CD4-positive, alpha-beta T cell (primary cell): ENCODE measurements around the gene ERICH2. TPM values are rescaled to one million over a fixed set of nuclear protein-coding genes. Genes with fewer than 3 reads are reported as not detected.

Experiments used
- ATAC-seq: fragments of 200-7000 bp; cut with Tn5 transposase; one replicate; pipeline ENCODE4 v1.10.0; 2022; ENCODE audit warnings: mild to moderate bottlenecking; ENCODE audit not compliant: poor library complexity
- CTCF ChIA-PET: fragments of 350-600 bp; sonication (Branson Sonifier 250); formaldehyde crosslinking; loops from one replicate; lab custom pipeline; 2021; ENCODE audit warnings: antibody characterized with exemption, inconsistent platforms; lab: Charles Lee
- POLR2A ChIA-PET: fragments of 350-600 bp; sonication (Branson Sonifier 250); formaldehyde crosslinking; loops from one replicate; lab custom pipeline; 2021; ENCODE audit warnings: antibody characterized with exemption, inconsistent platforms; lab: Charles Lee
- DNase-seq, 14 experiments: peaks; one replicate each; pipeline ENCODE4 v3.0.0-alpha.2; 2013 to 2020; ENCODE audit warnings: mixed read lengths in 2 of 14
- H3K27ac ChIP-seq, 2 donors: one replicate each; pipeline versions ENCODE4 v1.5.1 to v1.7.0; 2013; ENCODE audit warnings: low read length in 2 of 2, low read depth in 1 of 2, mild to moderate bottlenecking in 1 of 2
- H3K27me3 ChIP-seq, 2 experiments: 1 replicate in 1 of 2; 2 replicates in 1 of 2; pipeline versions ENCODE4 v1.6.1 to v1.7.0; 2013; ENCODE audit warnings: low read length in 2 of 2, control low read depth in 1 of 2, mild to moderate bottlenecking in 1 of 2, moderate library complexity in 1 of 2; ENCODE audit not compliant: insufficient read depth in 2 of 2, control insufficient read depth in 1 of 2
- H3K36me3 ChIP-seq: one replicate; pipeline ENCODE4 v1.6.1; 2013; ENCODE audit warnings: low read length, control low read depth; ENCODE audit not compliant: insufficient read depth
- H3K4me1 ChIP-seq: one replicate; pipeline ENCODE4 v1.6.1; 2013; ENCODE audit warnings: low read length, control low read depth; ENCODE audit not compliant: insufficient read depth
- H3K4me3 ChIP-seq: one replicate; pipeline ENCODE4 v1.5.1; 2013; ENCODE audit warnings: mild to moderate bottlenecking, low read length, moderate library complexity
- H3K9me3 ChIP-seq, 2 experiments: 1 replicate in 1 of 2; 2 replicates in 1 of 2; pipeline versions ENCODE4 v1.6.1 to v1.7.0; 2013; ENCODE audit warnings: low read length in 2 of 2, mild to moderate bottlenecking in 2 of 2, control low read depth in 1 of 2, moderate library complexity in 1 of 2; ENCODE audit not compliant: control insufficient read depth in 1 of 2, insufficient read depth in 1 of 2
- H3K27ac Mint-ChIP-seq: one replicate; pipeline ENCODE4 v1.8.0; 2020; ENCODE audit warnings: mixed read lengths
- H3K27me3 Mint-ChIP-seq: one replicate; pipeline ENCODE4 v1.8.0; 2021; ENCODE audit warnings: mixed read lengths
- H3K36me3 Mint-ChIP-seq: one replicate; pipeline ENCODE4 v1.8.0; 2021; ENCODE audit warnings: low read depth, mixed read lengths
- H3K4me1 Mint-ChIP-seq: one replicate; pipeline ENCODE4 v1.8.0; 2021; ENCODE audit warnings: low read depth, mixed read lengths
- H3K4me3 Mint-ChIP-seq: one replicate; pipeline ENCODE4 v1.8.0; 2020; ENCODE audit warnings: mild to moderate bottlenecking, mixed read lengths
- H3K9me3 Mint-ChIP-seq: one replicate; pipeline ENCODE4 v1.8.0; 2020; ENCODE audit warnings: mixed read lengths
- intact Hi-C, 2 experiments: fragments of 100-400 bp; cut with DNase I in 1 of 2; cut with micrococcal nuclease in 1 of 2; formaldehyde crosslinking; loops; one replicate each; pipeline versions ENCODE4 v1.15.1 to v1.9.0; 2023 to 2025; cut with DNase I, micrococcal nuclease
- total RNA-seq, 174 experiments: library from RNA in 2 of 174; stranded (reverse) in 2 of 174; gene quantifications; one replicate each; pipeline ENCODE4 v1.2.3 and lab custom pipeline; 2021 to 2026
- TF ChIP-seq, protein P1 (sequence below): fragments of 200-600 bp; IDR thresholded peaks from one replicate; pipeline ENCODE4 v1.8.0; 2022; ENCODE audit warnings: antibody characterized with exemption, mild to moderate bottlenecking

The ERICH2 gene
- total RNA-seq, 2 experiments from 2014 or later = not detected

DNA sequence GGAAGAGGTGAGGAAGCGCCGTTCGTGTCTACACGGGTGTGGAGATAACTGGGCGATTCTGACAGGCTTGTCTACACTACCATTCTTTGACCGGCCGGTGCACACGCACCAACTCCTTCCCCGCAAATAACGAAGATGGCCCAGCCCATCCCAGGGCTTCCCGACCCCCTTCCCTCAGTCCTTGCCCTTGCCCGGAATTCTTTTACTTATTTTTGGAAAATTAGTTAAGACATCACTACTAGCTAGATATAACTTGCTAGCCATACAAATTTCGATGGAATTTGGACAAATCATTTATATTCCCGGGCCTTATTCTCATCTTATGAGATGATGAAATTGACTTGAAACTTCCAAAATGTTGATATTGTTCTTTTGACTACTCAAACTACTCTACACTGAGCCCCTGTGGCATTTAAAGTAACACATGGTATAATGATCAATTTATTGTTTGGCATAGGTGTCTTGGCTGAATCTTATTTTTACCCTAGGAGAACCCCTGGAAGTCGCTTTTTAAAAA, 1.3 kb downstream of the ERICH2 start:
- ATAC-seq = no peak
- Histone ChIP-seq H3K4me3 (peak overlapping the region; percentile 64), H3K4me1 (peaks cover 14% of the 10 kb centered on the region), H3K27ac (no peak overlapping the region), H3K27me3 (no peaks in the 10 kb centered on the region), H3K9me3 (peaks cover 0 to 4% of the 10 kb centered on the region in 2 experiments), H3K36me3 (no peaks in the 10 kb centered on the region)
- H3K9me3 Mint-ChIP-seq = no peaks in the 10 kb centered on the region
- peaks cover 27% of the 10 kb centered on the region for H3K4me1 Mint-ChIP-seq
- ChIA-PET POLR2A (interaction anchor here (0.9 kb wide), 1 partner anchor 11 kb away, joined by 3 read pairs; no protein-coding TSS in a partner anchor), CTCF (interaction anchor here (1.0 kb wide), 1 partner anchor 44 kb away, joined by 3 read pairs; no protein-coding TSS in a partner anchor)
- no peak for DNase-seq
- no peak overlapping the region for H3K27ac Mint-ChIP-seq
- intact Hi-C loops = loop anchor here in 1 of 2 experiments (5.0 to 10.0 kb wide), 2 partner anchors 117 to 161 kb away; no protein-coding TSS in a partner anchor
- H3K4me3 Mint-ChIP-seq = peak overlapping the region; percentile 84
- H3K27me3 Mint-ChIP-seq = peaks cover 5% of the 10 kb centered on the region
- H3K36me3 Mint-ChIP-seq = no peaks in the 10 kb centered on the region
- TF ChIP-seq, protein P1, sequence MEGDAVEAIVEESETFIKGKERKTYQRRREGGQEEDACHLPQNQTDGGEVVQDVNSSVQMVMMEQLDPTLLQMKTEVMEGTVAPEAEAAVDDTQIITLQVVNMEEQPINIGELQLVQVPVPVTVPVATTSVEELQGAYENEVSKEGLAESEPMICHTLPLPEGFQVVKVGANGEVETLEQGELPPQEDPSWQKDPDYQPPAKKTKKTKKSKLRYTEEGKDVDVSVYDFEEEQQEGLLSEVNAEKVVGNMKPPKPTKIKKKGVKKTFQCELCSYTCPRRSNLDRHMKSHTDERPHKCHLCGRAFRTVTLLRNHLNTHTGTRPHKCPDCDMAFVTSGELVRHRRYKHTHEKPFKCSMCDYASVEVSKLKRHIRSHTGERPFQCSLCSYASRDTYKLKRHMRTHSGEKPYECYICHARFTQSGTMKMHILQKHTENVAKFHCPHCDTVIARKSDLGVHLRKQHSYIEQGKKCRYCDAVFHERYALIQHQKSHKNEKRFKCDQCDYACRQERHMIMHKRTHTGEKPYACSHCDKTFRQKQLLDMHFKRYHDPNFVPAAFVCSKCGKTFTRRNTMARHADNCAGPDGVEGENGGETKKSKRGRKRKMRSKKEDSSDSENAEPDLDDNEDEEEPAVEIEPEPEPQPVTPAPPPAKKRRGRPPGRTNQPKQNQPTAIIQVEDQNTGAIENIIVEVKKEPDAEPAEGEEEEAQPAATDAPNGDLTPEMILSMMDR = no peak

DNA sequence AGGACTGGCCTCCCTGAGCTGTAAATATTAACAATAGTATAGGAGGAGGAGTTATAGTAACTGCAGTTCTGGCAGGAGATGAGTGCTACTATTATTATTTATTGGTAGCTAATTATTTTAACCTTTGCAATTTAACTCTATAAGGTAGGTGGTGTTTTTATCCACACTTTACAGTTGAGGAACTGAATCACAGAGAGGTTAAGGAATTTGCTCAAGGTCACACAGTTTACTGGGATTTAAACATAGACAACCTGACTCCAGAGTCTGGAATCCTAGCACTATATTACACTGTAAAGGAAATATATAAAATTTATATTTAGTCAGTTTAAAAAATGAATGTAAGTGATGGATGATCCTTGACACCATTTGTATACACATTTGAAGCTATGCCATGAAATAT, 2.1 kb downstream of the ERICH2 start:
- H3K4me1 Mint-ChIP-seq = peaks cover 21% of the 10 kb centered on the region
- no peak overlapping the region for H3K27ac Mint-ChIP-seq
- no peaks in the 10 kb centered on the region for H3K36me3 Mint-ChIP-seq
- ChIA-PET CTCF (interaction anchor here (1.0 to 1.3 kb wide), 2 partner anchors 11 to 43 kb away, joined by 3 read pairs; no protein-coding TSS in a partner anchor), POLR2A (interaction anchor here (0.9 kb wide), 1 partner anchor 11 kb away, joined by 3 read pairs; no protein-coding TSS in a partner anchor)
- peaks cover 0 to 2% of the 10 kb centered on the region in 2 experiments for H3K27me3 ChIP-seq
- H3K36me3 ChIP-seq = no peaks in the 10 kb centered on the region
- DNase-seq (no peak), ATAC-seq (no peak)
- H3K27ac ChIP-seq = no peak overlapping the region
- peaks cover 0 to 4% of the 10 kb centered on the region in 2 experiments for H3K9me3 ChIP-seq
- intact Hi-C loops = loop anchor here in 1 of 2 experiments (5.0 to 10.0 kb wide), 2 partner anchors 117 to 160 kb away; no protein-coding TSS in a partner anchor
- no peaks in the 10 kb centered on the region for H3K9me3 Mint-ChIP-seq
- H3K4me3 Mint-ChIP-seq = peak overlapping the region; percentile 77
- peaks cover 14% of the 10 kb centered on the region for H3K4me1 ChIP-seq
- no peak overlapping the region for H3K4me3 ChIP-seq
- TF ChIP-seq, protein P1 = no peak
- H3K27me3 Mint-ChIP-seq = peaks cover 5% of the 10 kb centered on the region

DNA sequence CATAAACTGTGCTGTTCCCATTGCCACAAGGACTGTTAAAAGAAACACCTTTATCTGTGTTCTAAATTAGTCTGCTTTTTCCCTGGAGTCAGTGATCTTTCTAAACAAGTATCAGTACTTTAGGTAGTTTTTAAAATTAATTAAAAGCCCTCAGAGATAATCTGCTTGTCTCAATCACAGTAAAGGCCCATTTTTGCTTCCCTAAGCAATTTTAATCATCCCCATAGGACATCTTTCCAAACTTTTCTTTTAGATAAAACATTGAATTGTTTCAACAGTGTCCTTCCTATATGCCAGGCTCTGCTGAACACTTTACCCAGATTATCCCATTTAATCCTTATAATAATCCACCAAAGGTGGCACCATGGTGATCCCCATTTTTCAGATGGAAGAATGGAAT, 3.9 kb downstream of the ERICH2 start:
- no peaks in the 10 kb centered on the region for H3K9me3 Mint-ChIP-seq
- DNase-seq (no peak), ATAC-seq (no peak)
- H3K36me3 ChIP-seq = no peaks in the 10 kb centered on the region
- peaks cover 21% of the 10 kb centered on the region for H3K4me1 Mint-ChIP-seq
- ChIA-PET POLR2A (no interaction called here), CTCF (no interaction called here)
- TF ChIP-seq, protein P1 = no peak
- H3K36me3 Mint-ChIP-seq = no peaks in the 10 kb centered on the region
- H3K27ac Mint-ChIP-seq = no peak overlapping the region
- no peak overlapping the region for H3K27ac ChIP-seq
- H3K9me3 ChIP-seq = peaks cover 0 to 4% of the 10 kb centered on the region in 2 experiments
- intact Hi-C loops = loop anchor here in 1 of 2 experiments (5.0 to 10.0 kb wide), 2 partner anchors 119 to 158 kb away; no protein-coding TSS in a partner anchor
- H3K4me3 ChIP-seq = no peak overlapping the region
- H3K27me3 ChIP-seq = peaks cover 0 to 12% of the 10 kb centered on the region in 2 experiments
- H3K27me3 Mint-ChIP-seq = peaks cover 14% of the 10 kb centered on the region
- H3K4me1 ChIP-seq = peaks cover 14% of the 10 kb centered on the region
- H3K4me3 Mint-ChIP-seq = no peak overlapping the region
